Uterine smooth muscle cell (primary cell): Measurements from ENCODE around the gene SNX30. TPM values are rescaled to one million over a fixed set of nuclear protein-coding genes. Genes with fewer than 3 reads are reported as not detected.

Experiments
- total RNA-seq: library from RNA; depleted of rRNA; stranded (reverse); fragments of >200 nt; gene quantifications from 2 replicates; pipeline ENCODE4 v1.2.3, GENCODE V29; 2014

Gene SNX30, protein sequence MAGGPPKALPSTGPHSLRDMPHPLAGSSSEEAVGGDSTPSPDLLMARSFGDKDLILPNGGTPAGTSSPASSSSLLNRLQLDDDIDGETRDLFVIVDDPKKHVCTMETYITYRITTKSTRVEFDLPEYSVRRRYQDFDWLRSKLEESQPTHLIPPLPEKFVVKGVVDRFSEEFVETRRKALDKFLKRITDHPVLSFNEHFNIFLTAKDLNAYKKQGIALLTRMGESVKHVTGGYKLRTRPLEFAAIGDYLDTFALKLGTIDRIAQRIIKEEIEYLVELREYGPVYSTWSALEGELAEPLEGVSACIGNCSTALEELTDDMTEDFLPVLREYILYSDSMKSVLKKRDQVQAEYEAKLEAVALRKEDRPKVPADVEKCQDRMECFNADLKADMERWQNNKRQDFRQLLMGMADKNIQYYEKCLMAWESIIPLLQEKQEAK
- total RNA-seq, result 15.6 and 31.0 TPM in 2 replicates

DNA sequence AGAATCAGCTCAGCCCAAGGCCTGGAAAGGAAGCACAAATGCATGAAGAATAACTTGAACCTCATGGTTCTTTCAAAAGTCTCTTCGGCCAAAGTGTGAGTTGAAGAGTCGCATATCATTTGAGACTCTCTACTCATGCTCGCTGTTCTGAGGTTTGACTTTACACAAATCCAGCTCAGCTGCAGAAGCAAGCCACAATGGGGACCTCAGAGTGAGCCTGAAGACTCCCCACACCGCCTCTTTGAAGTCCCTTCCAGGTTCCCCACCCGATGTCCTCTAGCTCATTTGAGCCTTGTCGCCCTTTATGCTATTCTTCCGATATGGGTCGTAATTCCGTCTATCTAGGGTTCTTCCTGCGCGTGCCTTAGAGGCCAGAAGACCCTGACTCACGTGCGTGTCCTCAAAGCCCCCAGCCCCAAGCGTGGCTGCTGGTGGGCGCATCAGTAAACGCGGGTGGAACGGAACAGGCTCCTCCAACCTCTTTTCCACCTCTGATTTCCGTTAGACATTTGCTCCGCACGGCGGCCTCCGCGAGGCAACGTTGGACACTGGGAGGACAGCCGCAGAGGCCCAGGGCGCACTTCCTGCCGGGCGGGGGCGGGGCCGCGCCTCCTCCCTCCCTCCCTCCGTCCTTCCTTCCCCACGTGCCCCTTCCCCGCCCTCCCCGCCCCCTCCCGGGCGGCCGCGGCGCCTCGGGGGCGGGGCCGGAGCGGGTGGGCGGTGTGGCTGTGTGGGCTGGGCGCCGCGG is at the start of gene SNX30:
Gene SNX30, plus strand, starts transcription at position 745 of the 748 bp plus-strand sequence. CDS start 242 bp downstream, outside the sequence.

DNA sequence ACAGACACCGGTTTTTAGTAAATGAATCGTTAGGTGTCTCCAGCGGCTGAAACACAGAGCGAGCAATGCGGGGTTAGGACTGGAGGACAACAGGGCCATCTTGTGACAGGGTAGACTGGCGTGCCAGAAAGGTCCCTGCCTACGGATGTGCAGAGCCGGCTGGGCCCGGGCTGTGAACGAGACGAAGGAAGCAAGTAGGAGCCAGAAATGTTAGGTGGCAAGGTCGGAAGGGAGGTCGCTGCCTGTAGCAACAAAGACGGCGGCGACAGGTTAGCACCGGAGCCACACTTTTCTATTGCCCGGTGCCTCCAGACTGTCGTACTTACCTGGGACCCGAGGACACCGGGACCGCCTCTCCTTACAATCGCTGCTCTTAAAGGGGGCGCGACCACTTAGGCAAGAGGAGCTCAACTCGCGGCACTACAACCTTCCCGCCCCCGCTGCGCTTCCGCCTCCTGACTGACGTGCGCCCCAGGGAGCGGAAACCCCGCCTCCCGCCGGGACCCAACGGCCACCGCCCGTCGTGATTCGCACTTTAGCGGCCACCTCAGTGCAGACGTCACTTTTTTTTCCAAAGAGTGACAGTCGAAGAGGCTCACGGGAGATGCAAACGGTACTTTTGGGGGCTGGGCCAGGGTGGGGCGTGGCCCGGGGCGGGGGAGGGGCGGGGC is 32.8 kb upstream of the SNX30 start, which contains the start of gene INIP:
Gene INIP, minus strand, starts transcription at position 457 of the 671 bp plus-strand sequence. CDS start 1,632 bp downstream, outside the sequence.

DNA sequence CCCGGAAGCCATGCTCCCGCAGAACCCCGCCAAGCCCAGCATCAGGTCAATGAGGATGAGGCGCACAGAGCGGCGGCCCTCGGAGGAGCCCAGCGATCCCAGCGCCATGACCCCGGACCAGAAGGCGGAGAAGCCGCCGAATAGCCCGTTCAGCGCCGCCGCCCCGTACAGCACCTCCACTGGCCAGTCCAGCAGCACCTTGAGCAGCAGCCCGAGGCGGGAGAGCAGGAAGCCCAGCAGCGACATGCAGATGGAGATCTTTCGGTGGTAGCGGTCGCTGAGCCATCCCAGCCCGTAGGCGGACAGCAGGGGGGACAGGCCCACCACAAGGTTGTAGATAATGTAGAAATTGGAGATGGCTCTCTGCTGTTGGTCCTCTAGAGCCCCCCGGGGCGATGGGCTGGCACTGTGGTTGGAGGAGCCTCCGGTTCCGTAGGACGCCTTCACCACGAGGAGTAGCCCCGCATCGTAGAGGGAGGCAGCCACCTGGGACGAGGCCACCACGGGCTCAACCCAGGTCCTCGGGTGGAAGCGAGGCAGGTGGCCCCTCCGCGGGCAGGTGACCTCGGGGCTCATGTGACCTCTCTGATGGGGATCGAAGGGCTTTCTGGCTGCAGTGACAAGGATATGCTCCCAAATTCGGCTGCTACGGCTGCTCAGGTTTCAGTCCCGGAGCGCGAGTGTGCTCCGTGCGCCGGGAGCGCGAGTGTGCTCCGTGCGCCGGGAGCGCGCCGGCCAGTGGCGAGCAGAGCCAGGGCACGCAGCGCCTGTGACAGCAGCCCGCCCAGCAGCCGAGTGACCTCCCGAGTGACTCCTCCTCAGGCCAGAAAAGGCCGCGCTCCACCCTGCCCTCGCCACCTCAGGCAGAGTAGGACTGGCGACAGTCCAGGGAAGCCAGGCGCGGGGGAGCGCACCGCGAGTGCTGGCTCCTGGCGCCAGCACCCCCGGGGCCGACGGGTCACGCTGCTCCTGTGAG is 139.8 kb downstream of the SNX30 start, which contains the start of gene SLC46A2:
Gene SLC46A2, minus strand, starts transcription at position 771 of the 976 bp plus-strand sequence. Its CDS starts 195 bp downstream, at position 576.

Other genes with a start within 250 kb of the SNX30 start
- 19.7 and 26.8 TPM in 2 replicates for gene INIP, start 32.6 kb upstream of the SNX30 start, total RNA-seq
- not detected in 2 replicates for gene SLC46A2, start 140.1 kb downstream of the SNX30 start, total RNA-seq